Superior temporal gyrus (tissue), 1 donor: ENCODE data around the gene CC2D1A.

Experiments
- DNase-seq: peaks from one replicate; pipeline ENCODE4 v3.0.0-alpha.2; 2016; ENCODE audit errors: extremely low spot score

CC2D1A gene

DNA sequence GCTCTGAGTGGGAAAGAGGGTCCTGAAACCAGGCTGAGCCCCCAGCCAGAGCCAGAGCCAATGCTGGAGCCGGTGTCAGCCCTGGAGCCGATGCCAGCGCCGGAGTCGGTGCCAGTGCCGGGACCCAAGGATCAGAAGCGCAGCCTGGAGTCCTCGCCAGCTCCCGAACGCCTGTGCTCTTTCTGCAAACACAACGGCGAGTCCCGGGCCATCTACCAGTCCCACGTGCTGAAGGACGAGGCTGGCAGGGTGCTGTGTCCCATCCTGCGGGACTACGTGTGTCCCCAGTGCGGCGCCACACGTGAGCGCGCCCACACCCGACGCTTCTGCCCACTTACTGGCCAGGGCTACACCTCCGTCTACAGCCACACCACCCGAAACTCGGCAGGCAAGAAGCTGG is 28.7 kb upstream of the CC2D1A start:
- DNase-seq, result no peak

DNA sequence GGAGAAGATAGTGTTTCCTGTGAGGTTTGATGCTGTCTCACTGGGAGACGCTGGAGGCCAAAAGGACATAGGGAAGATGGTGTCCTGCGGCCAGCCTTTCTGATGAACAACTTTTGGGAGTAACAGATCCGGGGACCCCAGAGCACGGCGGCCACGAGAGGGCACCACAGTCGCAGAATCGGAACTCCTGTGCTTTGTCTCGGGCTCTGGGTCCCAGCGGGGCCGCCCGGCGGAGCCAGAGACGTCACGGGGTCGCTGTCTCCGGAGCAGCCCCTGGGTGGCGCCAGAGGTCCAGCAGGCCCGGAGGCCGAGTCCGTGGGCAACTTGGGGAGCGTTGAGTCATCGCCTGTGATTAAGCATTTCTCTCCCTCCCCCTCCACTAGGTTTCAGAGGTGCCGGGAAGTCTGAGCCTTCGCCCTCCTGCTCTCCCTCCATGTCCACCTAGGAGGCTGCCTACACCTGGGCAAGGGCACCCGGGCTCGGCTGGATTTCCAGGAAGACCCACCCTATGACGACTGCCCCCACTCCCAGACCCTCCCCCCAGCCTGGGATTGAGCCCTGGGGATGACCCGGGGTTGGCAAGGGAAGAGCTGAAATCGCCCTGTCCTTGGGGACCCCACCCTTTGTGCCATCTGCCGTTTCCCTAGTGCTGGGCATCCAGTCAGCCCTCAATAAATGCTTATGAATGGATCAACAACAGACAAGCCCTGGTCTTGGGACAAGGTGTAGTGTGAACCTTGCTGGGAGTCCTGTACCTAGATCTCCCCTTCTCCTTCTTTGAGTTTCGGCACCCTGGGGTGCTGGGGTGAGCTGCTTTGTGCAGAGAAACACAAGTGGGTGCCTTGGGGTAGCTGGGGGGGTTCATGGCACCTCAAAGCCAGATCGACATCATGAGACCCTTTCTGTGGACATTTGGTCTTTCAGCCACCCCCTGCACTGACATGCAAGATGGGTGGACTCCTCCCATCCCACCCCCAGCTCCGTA is 25.6 kb upstream of the CC2D1A start:
- peak; percentile 94 for DNase-seq

DNA sequence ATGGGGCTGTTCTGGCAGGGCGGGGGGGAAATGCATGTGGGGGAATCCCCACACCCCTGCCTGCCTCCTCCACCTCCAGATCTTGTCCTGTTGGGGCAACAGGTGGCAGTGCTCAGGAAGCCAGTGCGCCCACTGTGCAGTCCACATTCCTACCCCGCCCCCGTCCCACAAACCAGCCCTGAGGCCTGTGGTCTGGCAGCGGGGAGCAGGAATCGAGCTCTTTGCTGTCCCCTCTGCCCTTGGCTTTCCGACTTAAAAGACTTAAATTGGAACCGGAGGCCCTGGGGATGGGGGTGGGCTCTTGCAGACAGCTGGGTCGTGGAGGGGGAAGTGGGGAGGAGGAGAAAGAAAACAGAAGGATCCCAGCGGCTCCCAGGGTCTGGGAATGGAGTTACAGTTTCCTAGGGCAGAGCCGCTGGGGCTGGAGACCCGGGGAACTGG is 24.7 kb upstream of the CC2D1A start:
- DNase-seq, result no peak

DNA sequence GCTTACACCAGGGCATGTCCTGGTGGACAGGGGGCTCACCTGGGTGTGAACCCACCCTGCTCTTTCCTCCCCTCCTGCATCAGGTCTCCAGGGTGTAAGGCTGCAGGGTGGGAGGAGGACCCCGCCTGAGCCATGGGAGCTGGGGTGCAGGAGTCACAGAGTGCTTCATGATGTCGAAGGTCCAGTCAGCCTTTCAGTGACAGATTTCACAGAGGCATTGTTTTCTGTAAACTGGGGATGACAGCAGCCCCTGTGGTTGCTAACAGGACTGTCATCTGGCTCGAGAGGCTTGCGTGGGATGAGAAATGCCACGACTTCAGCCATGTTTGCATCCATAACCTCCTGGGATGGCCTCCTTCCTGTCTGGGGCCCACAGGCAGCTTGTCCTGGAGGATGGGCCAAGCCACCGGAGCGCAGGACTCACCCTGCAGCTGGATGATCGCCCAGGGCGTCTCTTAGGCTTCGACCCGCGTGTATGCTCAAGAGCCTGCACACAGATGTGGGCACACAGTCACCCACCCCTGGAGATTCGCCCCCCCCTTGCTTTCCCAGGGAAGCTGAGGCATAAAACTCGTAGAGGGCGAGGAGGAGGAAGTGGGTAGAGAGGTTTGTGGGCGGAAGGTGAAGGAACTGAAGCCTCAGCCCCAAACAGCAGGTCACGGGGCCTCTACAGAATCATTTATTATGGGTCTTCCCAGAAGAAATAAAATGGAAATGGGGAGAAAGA is 24.1 kb upstream of the CC2D1A start:
- no peak for DNase-seq

DNA sequence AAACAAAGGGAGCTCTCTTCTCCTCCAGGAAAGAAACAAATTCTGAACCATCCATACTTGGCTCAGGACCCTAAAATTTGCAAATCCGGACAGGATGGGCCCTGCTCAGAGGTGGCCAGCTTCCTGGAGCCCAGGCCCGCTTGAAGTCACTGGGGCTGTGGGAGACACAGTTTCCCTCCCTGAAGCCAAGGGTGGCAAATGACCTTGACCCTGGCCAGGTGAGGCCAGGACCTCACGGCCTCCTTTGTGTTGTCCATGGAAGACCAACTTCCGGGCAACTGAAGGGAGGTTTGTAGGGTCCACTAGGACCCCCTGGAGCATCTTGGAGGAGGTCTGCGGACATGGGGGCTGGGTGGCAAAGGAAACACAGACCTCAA is 23.6 kb upstream of the CC2D1A start:
- DNase-seq, result no peak

DNA sequence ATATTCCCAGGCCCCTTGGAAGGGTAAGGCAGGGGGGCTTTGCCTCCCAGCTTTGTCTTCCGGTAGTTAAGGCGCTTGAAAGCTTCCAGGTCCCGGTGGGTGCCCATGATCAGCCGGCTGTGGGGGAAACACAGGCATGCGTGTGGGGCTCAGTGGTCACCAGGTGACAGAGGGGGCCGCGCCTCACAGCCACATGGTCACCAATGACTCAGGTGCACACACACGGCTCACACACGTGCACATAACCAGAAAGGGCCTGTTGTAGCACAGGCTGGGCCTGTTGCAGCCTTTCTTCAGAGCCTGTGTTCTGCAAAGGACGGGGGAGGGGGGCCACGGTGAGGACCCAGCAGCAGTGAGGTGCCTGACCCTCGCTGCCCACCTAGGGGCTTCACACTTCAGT is 23.2 kb upstream of the CC2D1A start:
- no peak for DNase-seq

DNA sequence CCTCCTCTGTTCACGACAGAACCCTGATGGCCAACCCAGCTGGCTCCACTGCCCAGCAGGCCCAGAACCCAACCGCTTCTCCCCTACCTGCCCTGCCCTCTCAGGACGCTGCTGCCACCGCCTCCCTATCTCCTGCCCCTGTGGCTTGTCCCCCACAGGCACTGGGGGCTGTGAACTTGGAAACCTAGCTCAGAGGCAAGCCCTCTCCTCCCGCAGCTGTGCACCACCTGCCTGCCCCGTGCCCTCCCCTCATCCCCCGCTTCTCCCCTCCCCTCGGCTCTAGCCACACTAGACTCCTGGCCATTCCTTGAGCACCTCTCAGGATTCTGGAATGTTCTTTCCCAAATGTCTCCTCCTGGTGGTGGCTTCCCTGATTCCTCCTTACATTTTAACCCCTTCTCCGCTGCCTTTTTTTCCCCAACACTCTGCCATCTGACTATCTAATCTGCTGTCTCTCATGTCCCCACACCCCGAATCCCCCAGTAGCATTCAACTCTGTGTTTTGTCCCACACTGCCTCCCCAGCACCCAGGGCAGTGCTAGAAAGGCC is 22.4 kb upstream of the CC2D1A start:
- DNase-seq, result no peak

DNA sequence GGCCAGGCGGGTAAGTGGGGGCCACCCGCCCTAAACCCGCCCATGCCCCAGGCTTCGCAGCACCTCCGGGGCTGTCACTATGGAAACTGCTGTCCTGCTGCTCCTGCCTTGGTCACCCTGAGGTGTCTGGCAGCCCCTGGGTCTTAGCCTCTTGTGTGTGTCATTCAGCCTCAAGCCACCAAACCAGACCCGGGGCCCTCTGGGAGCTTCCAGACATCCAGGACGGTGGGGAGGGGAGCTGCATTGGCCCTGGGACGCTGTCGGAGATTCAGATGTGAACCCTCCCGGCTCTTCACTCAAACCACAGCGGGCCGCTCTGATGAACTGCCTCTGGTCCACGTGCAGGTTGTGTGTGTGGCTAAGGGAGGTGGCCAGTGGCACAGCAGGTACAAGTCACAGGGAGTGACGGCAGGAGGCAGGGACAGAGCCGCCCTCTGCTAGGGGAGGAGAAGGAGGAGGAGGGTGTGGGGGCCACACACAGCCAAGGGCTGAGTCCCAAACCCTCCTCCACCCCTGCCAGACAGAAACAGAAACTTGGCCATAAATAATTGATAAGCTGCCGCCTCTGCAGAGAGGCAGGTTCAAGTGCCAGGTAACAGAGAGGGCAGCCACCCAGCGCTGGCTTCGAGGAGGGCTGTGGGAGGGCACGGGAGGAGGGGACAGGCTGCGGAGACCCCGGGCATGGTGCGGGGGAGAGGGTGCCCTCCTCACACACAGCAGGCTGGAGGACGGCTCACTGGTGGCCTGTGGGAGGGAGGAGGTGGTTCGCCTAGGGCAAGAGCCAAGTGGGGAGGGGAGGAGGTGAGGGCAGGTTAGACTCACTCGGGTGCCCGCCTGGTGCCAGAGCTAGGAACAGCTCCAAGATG is 21.0 kb upstream of the CC2D1A start:
- DNase-seq, result no peak

DNA sequence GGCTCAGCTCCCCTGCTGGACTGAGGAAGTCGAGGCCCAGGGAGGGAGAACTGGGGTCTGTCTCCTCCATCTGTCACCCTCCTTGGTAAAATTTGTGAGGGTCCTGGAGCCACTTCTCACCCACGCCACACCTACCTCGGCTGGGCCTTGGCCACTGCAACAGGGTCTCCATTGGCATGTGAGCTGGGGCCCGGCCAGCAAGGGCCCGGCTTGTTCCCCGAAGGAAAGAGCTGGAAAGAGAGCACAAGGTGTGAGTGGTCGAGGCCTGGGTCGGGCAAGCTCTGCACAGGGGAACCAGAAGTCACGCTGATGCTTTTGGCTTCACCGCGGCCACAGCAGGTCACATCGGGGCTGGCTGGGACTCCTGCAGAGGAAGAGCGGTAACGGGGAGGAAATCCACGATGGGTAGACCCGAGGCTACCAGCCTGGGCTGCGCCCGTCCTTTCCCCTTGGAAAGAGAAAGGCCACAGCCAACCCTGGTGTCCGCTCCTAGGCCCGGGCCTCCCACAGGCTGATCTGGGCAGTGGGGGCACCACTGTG is 20.1 kb upstream of the CC2D1A start:
- no peak for DNase-seq

DNA sequence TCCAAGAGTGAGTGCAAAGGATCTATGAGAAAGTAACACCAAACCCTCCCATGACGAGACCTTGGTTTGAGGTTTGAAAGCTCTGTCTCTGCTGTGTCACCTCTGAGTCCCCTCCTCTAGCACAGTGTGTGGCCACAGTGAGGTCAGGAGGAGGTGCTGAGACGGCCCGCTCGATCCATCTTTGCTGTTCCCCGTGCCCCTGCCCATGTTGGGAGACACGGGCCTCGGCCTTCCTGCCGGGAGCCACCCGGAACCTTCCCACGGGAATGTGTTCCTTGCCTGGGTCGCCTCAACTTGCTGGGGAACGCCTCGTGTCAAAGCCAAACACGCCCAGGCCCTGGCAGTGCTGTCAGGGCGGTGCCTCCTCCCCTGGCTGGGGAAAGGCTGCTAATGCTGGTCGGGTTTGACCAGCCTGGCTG is 19.0 kb upstream of the CC2D1A start:
- no peak for DNase-seq

DNA sequence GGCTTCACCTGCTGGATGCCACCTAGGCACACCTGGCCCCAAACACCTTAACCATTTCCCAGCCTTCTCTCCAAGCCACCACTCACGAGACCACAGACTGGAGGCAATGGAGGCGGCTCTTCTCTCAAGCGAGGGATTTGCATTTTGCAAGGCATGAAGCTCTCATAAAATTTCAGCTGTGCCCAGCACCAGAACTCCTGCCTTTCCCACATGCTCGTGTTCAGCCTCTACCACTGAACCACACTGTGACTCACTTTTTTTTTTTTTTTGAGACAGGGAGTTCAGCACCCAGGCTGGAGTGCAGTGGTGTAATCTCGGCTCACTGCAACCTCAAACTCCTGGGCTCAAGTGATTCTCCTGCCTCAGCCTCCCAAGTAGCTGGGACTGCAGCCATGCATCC is 18.5 kb upstream of the CC2D1A start:
- no peak for DNase-seq

DNA sequence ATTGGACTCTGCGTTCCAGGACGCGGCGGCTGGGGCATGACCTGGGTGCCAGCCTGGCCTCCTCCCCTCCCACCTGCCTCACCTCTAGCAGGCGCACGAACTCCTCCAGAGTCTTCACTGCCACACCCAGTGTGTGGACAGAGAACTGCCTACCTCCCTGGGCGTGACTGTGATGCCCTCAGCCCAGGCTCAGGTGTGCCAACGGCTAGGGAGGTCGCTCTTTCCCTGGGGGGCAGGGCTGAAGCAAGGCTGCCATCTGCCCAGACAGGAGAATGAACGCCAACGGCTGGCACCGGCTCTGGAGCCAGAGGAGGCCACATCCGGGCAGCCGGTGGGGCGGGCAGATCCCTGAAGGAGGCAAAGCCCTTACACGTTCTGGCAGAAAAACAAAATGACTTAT is 17.7 kb upstream of the CC2D1A start:
- no peak for DNase-seq

DNA sequence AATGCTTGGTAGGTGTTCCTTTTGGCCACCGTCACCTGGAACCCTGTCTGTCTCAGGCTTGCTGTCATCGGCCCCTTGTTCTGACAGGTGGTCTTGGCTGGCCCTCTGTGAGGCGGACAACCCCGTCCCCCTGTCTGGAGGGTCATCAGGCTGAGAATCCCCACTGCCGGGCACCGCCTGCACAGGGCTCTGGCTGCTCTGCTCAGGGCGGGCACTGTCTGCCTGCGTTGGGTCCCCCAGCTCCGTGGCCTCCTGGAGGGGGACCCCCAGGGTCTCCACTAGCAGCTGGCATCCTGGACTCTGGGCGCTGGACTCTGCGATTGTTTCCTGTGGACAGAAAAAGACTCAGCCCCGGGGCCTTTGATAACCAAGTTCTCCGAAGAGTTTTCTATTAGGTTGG is 15.9 kb upstream of the CC2D1A start:
- DNase-seq, result no peak

DNA sequence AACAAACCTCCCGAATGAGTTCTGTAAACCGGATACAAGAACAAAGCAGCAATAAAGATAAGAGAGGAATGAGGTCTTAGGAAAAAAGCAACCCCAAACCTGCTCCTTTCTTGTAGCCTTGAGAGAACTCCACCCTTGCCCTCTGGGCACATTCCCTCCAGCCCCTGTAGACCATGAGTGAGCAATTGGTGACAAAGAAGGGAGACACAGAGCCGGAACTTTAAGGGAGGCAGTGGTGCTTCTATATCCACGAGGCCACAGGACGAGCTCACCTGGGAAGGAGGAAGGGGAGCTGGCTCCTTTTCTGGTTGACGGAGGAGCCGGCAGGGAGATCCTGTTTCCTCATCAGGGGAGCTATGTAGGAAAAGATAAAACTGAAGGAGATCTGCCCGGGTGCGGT is 13.1 kb upstream of the CC2D1A start:
- DNase-seq, result no peak

DNA sequence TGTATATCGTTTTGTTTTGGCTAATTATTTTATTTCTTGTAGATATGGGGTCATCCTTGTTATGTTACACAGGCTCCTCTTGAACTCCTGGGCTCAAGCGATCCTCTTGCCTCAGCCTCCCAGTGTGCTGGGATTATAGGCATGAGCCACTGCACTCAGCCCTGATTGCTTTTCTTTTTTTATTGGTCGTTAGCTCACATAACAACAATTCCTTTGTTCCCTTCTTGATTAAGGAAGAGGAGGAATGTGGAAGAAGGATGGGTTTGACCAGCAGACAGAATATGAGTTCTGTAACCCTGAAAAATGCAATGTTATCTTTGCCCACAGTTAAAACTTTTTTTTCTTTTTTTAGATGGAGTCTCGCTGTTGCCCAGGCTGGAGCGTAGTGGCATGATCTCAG is 11.4 kb upstream of the CC2D1A start:
- DNase-seq, result no peak

DNA sequence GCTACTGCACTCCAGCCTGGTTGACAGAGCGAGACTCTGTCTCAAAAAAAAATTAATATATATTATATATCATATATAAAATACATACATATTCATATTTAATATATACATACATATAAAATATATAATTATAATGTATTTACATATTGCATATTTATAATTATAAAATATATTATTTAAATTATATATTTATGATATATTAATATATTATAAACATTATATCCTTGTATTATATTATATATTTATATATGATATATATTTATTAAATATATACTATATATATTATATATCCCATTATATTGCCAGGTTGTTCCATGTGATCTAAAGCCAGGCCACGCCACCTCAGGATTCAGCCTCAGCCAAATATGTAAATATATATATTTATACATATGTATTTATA is 9.8 kb upstream of the CC2D1A start:
- no peak for DNase-seq

DNA sequence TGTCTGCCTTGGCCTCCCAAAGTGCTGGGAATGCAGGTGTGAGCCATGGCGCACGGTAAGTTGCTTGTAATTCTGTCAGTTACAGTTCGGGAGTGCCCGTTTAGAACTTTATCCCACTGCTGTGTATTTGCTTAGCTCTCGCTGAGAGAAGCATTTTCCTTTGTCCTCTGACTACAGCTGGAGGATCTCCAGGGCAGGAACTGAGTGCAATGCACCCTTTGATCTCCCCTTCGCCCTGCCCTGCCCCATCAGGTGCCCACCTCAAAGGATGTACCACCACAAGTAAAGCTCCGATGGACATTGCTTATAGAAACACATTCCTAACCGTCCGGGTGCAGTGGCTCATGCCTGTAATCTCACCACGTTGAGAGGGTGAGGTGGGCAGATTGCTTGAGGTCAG is 6.6 kb upstream of the CC2D1A start:
- DNase-seq, result no peak

DNA sequence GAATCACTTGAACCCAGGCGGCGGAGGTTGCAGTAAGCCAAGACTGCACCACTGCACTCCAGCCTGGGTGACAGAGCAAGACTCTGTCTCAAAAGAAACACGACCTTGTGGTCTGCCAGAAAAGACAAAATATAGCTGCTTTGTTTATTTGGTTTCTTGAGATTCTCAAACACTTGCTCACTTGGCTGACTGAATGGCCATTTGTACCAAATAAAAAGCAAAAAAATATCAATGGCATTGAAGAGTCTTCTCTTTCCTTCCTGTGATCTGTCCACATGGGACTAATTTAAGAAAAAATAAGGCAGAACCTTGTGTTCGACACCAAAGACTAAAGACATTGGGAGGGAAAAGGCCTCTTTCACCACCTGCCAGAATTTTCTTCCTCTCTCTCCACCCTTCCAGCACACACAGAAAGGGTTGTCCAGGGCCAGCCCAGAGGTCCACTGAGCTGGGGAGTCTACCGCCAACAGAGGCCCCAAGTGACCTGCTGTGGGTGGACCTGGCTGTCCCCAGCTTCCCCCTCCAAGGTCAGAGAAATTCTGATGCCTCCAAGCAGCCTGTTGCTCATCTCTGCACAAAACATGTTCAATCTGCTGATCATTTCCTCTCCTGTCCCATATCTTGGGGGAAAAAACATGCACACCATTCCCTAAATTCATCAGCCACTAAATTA is 6.0 kb upstream of the CC2D1A start:
- DNase-seq, result peak; percentile 23

DNA sequence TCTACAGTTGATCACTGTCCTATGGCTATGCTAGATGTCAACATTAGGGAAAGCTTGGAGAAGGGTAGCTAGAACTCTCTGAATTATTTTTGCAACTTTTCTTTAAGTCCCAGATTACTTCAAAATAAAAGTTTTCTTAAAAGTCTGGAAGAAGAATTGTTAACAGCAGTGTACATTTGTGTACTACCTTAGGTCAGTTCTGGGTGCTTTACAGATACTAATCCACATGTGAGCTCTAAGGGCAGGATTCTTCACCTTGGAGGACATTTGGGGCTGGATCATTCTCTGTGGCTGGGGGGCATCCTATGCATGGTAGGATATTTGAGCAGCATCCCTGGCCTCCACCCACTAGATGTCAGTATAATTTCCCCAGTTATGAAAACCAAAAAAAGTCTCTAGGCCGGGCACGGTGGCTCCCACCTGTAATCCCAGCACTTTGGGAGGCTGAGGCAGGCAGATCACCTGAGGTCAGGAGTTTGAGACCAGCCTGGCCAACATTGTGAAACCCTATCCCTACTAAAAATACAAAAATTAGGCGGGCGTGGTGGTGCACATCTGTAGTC is 2.9 kb upstream of the CC2D1A start:
- no peak for DNase-seq

DNA sequence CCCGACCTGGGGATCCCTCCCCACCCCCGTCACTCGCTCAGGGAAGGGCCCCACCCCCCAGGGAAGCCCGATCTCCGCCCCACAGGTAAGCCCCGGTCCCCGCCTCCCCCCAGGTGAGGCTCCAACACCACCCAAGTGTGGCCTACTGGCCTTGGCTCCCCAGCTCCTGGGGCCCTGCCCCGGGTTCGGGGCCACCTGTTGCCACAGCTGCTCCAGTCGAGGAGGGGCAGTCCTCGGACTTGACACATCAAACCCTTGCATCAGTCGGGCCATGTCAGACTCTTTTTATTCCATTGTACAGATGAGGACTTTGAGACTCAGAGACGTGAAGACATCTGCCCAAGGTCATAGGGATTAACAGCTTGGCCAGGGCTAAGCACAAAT is 512 bp downstream of the CC2D1A start:
- no peak for DNase-seq

DNA sequence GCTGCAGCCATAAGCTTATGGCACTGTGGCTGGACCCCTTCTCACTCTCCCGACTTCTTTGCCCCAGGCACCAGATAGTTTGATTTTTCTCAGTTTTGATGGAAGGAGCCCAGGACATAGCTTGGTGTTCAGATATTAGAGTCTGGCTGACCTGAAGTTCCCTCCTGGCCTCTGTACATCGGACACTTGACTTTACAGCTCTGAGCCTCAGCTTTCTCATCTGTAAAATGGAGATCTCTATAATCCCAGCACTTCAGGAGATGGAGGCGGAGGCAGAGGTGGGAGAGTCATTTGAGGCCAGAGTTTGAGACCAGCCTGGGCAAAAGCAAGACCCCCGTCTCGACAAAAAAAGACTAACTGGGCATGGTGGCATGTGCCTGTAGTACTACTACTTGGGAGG is 909 bp downstream of the CC2D1A start:
- no peak for DNase-seq
